HG02840 (cell line): ENCODE data around the gene RAB27A.
"Not testable (repeated sequence)": the region's sequence is repeated elsewhere in the genome, so short reads cannot be mapped to it uniquely, and the experiment has no call there.

Experiments
- ATAC-seq: cut with Tn5 transposase; IDR thresholded peaks from one replicate; pipeline ENCODE4 v1.9.1; 2021; ENCODE audit warnings: mild to moderate bottlenecking, moderate library complexity, moderate number of reproducible peaks; ENCODE audit not compliant: unreplicated experiment, low FRiP score

The RAB27A gene

DNA sequence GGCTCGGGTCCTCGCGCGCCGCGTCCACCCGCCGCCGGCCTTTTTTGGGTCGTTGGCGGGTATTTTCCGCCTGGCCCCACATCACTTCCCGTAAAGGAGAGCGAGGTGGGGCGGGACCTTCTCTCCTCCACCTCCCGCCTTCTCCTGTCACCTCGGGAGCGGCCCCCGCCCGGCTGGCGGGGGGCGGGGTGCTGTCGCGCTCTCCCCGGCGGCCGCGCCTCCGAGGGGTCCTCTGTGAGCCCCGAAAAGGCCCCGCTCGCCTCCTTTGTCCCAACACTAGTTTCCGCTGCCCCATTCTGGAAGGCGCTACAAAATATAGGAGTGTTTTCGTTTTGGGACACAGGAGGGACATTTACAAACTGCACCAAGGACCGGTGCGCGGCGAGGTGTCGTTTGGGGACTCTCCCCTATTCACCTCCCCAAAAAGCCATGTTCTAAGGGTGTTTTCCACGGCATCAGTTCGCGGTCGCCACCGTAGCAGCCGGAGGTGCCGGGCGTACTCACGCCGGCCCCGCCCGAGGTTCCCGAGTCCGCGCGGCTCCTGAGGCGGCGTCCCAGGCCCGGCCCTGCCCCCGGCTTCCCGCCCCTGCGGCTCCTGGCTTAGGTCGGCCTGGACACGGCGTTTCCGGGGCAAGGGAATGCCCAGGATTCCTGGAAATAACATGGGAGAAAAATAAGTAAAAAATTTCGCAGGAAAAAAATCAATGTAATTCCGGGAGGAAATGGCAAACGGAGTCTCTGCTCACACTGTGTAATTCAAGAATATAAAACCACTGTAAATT, at the start of gene RAB27A:
RAB27A (minus strand) TSS at position 68 of the 782 bp plus-strand sequence. CDS start 54,879 bp downstream, outside the sequence.
- ATAC-seq, result peak; percentile 65

DNA sequence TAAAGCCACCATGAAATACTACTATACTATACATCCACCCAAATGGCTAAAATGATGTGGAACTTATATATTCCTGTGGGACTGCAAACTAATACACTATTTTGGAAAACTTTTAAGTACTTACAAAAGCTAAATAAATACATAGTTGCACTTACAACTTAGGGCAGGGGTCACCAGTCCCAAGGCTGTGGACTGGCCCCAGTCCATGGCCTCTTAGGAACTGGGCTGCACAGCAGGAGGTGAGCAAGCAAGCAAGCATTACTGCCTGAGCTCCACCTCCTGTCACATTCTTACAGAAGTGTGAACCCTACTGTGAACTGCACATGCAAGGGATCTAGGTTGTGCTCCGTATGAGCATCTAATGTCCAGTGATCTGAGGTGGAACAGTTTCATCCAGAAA, 47.5 kb upstream of the RAB27A start:
- no peak for ATAC-seq

DNA sequence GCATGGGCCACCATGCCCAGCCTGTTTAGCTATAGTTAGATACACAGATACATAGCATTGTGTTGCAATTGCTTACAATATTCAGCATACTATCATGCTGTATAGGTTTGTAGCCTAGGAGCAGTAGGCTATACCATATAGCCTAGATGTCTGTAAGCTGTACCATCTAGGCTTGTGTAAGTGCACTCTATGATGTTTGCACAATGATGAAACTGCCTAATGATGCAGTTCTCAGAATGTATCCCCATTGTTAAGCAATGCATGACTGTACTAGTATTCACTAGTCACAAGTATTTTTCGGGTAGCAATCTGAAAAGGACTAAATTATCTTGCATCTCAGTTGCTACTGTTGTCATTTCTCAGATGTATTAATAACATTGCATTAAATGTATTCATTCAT, 45.4 kb upstream of the RAB27A start:
- ATAC-seq, result no peak

DNA sequence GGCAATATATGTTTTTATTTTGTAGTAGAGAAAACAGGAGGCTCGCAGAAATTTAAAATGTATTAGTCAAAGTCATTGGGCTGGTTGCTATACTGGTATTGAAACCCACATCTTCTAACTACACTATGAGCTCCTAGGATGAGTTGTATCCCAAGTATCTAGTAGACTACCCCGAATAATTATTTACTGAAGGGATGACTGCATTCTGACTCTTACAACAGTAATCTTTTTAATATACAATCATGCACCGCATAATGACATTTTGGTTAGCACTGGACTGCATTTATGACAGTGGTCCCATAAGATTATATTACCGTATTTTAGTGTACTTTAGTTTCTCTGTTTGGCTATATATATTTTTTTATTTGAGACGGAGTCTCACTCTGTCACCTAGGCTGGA, 44.8 kb upstream of the RAB27A start:
- ATAC-seq, result no peak

DNA sequence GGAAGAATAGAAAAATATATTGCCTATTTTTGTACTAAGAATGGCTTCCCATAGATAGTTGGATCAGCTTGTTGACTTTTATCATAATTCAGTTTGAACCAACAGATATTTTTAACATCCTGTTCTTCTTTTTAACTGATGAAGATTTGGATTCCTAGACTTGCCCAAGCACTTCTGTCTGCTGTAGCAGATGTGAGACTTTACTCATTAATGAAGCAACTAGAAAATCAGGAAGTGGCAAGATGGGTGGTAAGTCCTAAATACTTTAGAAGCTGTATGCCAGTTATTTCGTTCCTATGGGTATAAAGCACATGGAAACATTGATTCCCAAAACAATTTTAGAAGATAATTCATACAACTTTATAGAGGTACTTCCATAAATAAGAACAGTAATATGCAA, 37.8 kb upstream of the RAB27A start:
- ATAC-seq, result no peak

DNA sequence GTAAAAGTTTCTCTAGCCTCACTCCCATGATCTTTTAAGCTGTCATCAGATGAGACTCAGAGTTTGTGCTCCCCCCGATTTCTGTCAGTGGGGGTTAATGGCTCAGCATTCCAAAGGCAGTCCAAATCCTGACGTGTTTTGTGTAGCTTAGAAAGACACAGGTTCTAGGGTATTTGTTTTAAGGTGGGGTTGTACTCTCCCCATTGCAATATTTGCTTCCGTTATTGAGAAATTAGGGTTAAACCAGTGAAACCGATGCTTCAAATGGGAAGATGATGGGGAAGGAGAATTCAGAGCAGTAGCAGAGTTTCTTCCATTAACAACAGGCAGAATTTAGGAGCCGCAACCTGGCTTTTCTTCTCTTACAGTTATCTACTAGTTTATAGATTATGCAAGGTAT, 32.9 kb upstream of the RAB27A start:
- no peak for ATAC-seq

DNA sequence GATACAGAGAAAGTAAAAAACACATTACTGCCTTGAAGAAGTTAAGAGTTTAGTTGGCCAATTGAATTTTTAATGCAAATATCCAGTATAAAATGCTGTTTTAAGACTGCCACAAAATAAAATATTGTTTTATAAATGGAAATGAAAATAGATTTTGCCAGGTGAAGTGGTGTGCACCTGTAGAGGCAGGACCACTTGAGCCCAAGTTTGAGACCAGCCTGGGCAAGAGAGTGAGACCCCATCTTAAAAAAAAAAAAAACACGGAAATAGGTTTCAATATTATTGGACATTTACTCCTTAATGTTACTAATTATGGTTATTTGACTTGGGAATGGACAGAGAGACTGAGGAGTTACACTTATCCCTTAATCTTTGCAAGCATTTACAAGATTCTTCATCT, 31.4 kb upstream of the RAB27A start:
- no peak for ATAC-seq

DNA sequence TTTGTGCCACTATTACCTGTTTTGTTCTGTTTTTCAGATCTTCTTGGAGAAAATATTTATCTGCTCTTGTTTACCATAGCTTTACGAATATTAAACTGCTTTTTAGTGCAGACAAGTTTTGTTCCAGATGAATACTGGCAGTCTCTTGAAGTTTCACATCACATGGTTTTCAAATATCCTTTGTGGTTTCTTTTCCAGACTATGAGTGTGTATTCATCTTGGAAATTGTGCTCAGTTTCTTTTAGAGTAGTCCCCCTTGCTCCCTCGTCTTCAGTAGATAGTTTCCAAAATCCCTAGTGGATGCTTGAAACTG, 30.6 kb upstream of the RAB27A start:
- no peak for ATAC-seq

DNA sequence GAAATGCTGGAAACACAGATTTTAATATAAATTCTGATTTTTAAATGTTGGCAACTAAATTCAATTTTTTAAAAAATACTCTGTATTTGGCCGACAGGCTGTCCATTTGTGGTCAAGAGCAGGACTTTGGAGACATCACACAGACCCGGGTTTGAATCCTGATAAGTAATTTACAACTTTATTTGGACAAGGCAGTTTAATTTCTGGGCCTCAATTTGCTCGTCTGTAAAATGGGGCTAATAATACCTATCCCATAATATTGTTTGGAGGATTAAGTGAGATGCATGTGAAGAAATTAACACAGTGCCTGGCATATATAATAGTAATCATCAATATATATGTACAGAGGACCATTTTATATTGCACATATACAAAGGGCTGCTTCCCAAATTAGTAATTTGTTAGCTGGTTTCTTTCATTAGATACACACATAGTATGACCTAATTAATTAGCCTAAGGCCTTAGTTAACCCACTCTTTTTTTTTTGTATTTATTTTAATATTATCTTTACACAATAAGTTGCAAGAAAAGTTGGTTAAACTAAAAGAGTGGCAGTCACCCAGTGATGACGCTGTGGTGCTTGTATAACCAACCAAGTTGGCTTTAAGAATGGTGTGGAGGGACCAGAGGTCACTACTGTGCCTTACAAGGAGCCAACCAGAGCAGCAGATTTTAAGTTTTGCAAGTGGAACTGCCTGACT, 30.1 kb upstream of the RAB27A start:
- ATAC-seq, result no peak

DNA sequence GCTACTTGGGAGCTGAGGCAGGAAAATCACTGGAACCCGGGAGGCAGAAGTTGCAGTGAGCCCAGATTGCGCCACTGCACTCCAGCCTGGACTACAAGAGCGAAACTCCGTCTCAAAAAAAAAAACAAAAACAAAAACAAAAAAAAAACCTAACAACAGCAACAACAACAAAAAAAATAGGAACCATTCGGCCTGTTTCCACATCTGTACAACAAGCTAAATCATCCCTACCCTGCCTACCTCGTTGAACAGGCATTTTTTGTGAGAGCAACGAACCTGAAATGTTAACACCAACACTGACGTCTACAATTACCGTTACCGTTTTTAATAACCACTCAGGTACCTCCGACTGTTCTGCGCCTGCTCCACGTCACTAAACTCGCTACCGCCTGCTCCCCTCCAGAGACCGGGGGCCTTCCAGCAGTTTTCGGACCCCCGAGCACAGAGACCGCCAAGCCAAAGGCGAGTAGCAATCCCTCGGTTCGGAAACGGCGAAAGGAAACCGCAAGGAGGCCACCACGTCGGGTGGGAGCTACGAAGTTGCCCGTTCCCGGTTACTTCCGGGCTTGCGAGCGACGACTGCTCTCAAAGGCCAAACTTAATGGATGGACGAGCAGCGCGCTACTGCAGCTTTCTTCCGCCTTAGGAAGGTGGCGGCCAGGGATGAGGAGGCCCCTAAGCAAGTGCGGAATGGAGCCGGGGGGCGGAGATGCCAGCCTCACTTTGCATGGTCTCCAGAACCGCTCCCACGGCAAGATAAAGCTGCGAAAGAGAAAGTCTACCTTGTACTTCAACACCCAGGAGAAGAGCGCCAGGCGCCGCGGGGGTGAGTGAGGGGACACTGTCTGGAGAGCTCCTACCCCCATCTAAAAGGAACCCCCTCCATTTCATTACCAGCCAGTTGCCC, 29.2 kb upstream of the RAB27A start, which contains the start of the genes PIGB and PIGBOS1:
PIGB (plus strand) TSS at position 635 of the 907 bp plus-strand sequence; CDS start at position 664, 29 bp downstream.
PIGBOS1 (minus strand) TSS at position 536 of the 907 bp plus-strand sequence. CDS start 1,331 bp downstream, outside the sequence.
- ATAC-seq, result peak; percentile 87

DNA sequence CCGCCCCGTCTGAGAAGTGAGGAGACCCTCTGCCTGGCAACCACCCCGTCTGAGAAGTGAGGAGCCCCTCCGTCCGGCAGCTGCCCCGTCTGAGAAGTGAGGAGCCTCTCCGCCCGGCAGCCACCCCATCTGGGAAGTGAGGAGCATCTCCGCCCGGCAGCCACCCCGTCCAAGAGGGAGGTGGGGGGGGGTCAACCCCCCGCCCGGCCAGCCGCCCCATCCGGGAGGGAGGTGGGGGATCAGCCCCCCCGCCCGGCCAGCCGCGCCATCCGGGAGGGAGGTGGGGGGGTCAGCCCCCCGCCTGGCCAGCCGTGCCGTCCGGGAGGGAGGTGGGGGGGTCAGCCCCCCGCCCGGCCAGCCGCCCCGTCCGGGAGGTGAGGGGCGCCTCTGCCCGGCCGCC, 13.2 kb upstream of the RAB27A start:
- ATAC-seq, result not testable (repeated sequence)

DNA sequence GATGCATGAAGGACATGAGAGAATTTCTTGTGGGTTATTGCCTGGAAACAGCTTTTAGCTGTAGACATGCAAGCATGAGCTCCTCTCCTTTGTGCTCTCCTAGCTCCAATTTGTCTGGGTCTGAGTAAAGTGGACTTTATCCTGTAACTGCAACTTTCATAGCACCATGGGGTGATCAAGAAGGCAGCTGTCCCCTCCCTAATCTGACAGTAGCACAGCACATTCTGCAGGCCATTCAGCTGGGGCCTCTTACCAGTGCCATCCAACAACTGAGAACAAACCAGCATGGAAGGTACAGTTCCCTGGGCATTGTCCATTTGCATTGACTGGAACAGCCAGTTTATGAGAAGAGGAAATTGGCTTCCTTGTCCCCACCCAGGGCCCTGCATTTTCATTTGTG, 7.7 kb upstream of the RAB27A start:
- ATAC-seq, result no peak

DNA sequence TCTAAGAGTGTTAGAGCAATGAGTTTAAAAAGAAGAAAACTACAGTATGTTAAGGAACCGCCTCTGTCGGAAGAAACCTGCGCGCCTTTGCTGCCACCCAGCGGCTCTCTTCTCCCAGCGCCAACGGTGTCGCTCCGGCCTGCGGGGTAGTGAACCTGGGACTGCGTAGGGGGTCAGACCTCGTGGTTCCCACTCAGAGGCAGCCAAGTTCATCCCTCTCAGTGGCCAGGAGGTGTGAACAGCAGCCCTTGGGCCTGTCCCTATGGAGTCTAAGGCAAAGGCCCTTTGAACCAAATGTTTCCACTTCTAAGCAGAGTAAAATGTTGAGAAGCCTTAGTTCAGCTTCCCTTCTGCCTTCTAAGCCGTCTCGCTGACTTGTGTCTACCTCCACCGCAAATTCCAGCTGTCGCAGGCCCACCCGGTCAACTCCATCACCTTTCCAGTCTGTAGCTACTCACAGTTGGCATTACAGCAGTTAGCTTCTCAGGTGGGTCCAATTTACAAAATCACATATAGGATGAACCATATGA, 980 bp upstream of the RAB27A start:
- ATAC-seq, result peak; percentile 61

DNA sequence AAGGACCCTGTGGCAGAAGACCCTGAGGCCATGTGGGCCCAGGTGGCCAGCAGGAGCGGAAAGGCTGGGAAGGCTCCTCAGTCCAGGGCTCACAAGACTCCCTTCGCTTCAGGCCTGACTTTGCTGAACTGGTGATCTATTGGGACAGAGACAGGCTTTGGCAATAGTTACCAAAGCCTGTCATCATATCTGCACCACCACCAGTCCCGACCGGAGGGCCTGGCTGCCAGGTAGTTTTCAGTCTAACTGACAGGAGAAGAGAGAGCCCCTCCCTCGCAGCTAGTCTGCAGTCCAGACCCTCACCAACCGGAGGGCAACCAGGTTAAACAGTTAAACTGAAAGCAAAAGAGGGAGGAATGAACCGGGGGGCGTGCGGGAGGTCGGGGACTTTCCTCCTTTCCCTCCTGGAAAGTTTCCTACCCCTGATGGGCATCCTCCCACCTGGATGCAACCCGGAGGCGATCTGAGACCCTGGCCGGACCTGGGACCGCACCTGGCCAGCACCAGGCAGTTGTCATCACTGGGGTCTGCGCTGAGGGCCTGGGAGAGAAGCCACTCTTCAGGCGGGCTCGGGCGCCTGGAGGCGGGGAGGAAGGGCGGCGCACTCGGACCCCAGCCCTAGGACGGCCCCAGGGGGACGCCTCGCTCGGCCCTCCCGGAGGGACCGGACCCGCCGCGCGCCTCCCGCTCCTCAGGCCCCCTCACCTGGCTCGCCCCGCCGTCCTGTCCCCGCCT, 435 bp downstream of the RAB27A start:
- peak; percentile 37 for ATAC-seq

DNA sequence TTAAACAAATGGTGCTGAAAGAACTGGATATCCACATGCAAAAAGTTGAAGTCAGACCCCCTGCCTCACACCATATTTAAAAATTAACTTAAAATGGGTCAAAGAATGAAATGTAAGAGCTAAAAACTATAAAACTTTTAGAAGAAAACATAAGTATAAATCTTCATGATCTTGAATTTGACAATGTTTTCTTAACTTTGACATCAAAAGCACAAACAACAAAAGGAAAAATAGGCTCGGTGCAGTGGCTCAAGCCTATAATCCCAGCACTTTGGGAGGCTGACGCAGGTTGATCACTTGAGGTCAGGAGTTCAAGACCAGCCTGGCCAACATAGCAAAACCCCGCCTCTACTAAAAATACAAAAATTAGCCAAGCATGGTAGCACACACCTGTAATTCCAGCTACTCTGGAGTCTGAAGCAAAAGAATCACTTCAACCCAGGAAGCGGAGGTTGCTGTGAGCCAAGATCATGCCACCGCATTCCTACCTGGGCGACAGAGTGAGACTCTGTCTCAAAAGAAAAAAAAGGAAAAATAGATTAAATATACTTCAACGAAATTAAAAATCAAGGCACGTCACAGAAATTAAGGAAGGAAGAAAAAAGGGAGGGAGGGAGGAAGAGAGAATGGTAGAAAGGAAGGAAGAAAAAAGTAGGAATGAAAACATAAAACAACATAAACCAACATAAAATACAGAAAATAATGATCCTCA, 1.5 kb downstream of the RAB27A start:
- ATAC-seq, result no peak

DNA sequence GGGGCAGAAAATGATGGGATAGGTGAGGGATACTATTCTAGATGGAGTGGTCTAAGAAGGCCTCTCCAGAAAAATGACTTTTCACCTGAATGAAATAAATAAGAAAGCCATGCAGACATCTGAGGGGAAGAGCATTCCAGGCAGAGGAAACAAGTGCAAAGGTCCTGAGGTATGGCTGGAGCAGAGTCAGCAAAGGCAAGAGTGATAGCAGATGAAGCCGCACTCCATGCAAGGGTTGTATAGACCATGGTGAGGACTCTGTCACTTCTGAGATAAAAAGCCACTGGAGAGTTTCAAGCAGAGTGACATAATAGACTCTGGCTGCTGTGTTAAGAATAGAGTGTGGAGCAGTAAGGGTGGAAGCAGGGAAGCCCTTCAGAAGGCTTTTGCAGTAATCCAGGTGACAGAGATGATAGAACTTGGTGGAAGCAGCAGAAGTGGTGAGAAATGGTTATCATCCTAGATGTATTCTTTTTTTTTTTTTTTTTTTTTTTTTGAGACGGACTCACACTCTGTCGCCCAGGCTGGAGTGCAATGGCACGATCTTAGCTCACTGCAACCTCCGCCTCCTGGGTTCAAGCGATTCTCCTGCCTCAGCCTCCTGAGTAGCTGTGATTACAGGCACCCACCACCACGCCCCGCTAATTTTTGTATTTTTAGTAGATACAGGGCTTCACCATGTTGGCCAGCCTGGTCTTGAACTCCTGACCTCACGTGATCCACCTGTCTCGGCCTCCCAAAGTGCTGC, 3.0 kb downstream of the RAB27A start:
- ATAC-seq, result not testable (repeated sequence)

DNA sequence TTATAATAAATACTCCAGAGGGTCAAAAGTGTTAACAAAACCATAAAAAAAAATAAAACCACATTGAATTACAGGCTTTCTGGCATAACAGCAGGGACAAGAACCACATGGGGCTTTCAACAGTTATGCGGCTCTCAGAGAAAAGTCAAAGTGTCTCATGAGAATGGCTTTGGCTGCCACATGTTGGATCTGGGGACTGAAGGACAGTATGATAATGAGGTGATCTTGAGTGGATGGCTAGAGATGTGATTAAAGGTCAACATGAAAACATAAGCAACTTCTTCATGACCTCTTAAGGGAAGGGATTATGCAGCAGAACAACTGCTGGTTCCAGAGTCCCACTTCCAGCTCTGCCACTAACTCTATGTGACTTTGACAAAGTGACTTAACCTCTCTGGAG, 5.2 kb downstream of the RAB27A start:
- ATAC-seq, result no peak

DNA sequence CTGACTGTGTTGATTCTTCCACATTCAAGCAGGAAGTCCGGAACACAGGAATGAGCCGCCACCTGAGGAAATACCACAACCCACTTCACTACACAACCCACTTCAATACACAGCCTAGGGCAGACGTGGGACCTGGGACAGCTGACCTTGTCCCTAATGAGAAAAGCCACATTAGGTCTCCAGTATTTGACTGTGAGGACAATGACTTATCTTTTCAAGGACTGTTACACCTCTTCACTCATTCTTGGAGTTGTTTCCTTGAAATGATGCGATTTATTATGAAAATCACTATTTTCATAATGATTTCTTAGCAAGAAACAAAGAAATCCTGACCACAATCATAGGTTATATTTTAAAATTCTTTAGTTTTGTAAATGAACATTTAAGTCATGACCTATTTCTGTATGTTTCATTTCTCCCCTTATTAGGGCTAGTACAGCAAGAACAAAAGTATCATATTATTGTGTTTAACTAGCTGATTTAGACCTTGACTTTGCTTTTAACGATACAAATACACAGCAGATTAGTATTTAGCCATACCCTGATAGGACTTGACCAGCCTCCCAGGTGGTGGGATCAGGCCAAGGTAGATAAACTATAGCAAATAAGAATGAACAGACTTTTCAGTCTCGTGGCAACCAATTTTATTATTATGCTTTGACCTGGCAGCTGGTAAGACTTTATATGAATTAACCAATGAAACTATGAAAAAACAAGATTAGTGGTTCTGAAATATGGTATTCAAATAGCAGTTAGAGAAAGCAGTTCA, 6.0 kb downstream of the RAB27A start:
- no peak for ATAC-seq
